GM12892 (cell line): ENCODE results near the gene MYO7A.

ENCODE experiments used
- POLR2A ChIP-seq: IDR thresholded peaks from 2 replicates; pipeline ENCODE4 v1.6.1; 2011; ENCODE audit warnings: low read depth, low read length, control low read depth
- POLR2AphosphoS5 ChIP-seq: IDR thresholded peaks from 2 replicates; pipeline ENCODE4 v1.6.1; 2011; ENCODE audit warnings: low read depth, low read length, control low read depth

GRCh38 chr11:77124488-77124887, 3.6 kb upstream of the MYO7A start:
- TF ChIP-seq POLR2A (no peak), POLR2AphosphoS5 (no peak)
